HepG2 (cell line): ENCODE measurements around the gene GPD1. TPM values are rescaled to one million over a fixed set of nuclear protein-coding genes. Genes with fewer than 3 reads are reported as not detected.

Source experiments
- ARNTL ChIP-seq: sonication (generic); formaldehyde crosslinking; IDR thresholded peaks from 2 replicates; pipeline ENCODE4 v1.4.0; 2020; ENCODE audit warnings: mild to moderate bottlenecking, missing genetic modification reagents
- DBP ChIP-seq: sonication (generic); formaldehyde crosslinking; IDR thresholded peaks from 2 replicates; pipeline ENCODE4 v1.4.0; 2020; ENCODE audit warnings: missing genetic modification reagents; ENCODE audit errors: not compliant biosample characterization
- DMAP1 ChIP-seq: IDR thresholded peaks from 2 replicates; pipeline ENCODE4 v1.6.1; 2016
- FOXP4 ChIP-seq: sonication (generic); formaldehyde crosslinking; IDR thresholded peaks from 2 replicates; pipeline ENCODE4 v1.4.0; 2020; ENCODE audit warnings: missing genetic modification reagents
- HNF1A ChIP-seq, 2 experiments: sonication (generic) in 1 of 2; formaldehyde crosslinking in 1 of 2; IDR thresholded peaks; 2 replicates each; pipeline versions ENCODE4 v1.4.0 to v1.6.1; 2016 to 2020; ENCODE audit warnings: borderline replicate concordance in 1 of 2, low read depth in 1 of 2, mild to moderate bottlenecking in 1 of 2, missing genetic modification reagents in 1 of 2
- HOXA9 ChIP-seq: sonication (generic); formaldehyde crosslinking; IDR thresholded peaks from 2 replicates; pipeline ENCODE4 v1.8.1; 2022; ENCODE audit warnings: missing genetic modification reagents, mild to moderate bottlenecking, moderate library complexity, borderline replicate concordance
- MTA3 ChIP-seq: sonication (generic); formaldehyde crosslinking; IDR thresholded peaks from 2 replicates; pipeline ENCODE4 v1.4.0; 2020; ENCODE audit warnings: missing genetic modification reagents
- NKX3-1 ChIP-seq: sonication (generic); formaldehyde crosslinking; IDR thresholded peaks from 2 replicates; pipeline ENCODE4 v1.5.0; 2020; ENCODE audit warnings: missing genetic modification reagents
- TARDBP ChIP-seq: sonication (generic); formaldehyde crosslinking; IDR thresholded peaks from 2 replicates; pipeline ENCODE4 v1.8.0; 2022; ENCODE audit warnings: mild to moderate bottlenecking, missing genetic modification reagents
- TEAD3 ChIP-seq: optimal IDR thresholded peaks from 2 replicates; pipeline ENCODE3; 2016; ENCODE audit warnings: borderline replicate concordance
- ZNF563 ChIP-seq: sonication (generic); formaldehyde crosslinking; IDR thresholded peaks from 2 replicates; pipeline ENCODE4 v1.8.0; 2022; ENCODE audit warnings: mild to moderate bottlenecking, moderate library complexity, missing genetic modification reagents
- ZNF567 ChIP-seq: sonication (generic); formaldehyde crosslinking; IDR thresholded peaks from 2 replicates; pipeline ENCODE4 v1.8.1; 2023; ENCODE audit warnings: mild to moderate bottlenecking, missing genetic modification reagents, borderline replicate concordance
- ZNF687 ChIP-seq: sonication (generic); formaldehyde crosslinking; IDR thresholded peaks from 2 replicates; pipeline ENCODE4 v1.5.1; 2020; ENCODE audit warnings: mild to moderate bottlenecking, missing genetic modification reagents, moderate library complexity
- ZNF770 ChIP-seq: sonication (generic); formaldehyde crosslinking; IDR thresholded peaks from 2 replicates; pipeline ENCODE4 v1.5.0; 2020; ENCODE audit warnings: mild to moderate bottlenecking, missing genetic modification reagents
- polyA plus RNA-seq, 8 experiments: library from polyadenylated mRNA; depleted of rRNA in 3 of 8; stranded (reverse) in 7 of 8; unstranded in 1 of 8; fragments of >200 nt; fragmentation: Illumina TruSeq in 4 of 8; extraction: Trizol in 4 of 8; gene quantifications; 2 replicates each; pipeline versions ENCODE4 v1.2.1 to v1.2.3, GENCODE V29; 2011 to 2016; ENCODE audit warnings: low read depth in 4 of 8, missing spikeins in 1 of 8, mixed read lengths in 1 of 8; ENCODE audit not compliant: insufficient read depth in 1 of 8
- total RNA-seq, 5 experiments: library from RNA; depleted of rRNA; stranded (reverse); fragments of >200 nt; fragmentation: Illumina TruSeq; extraction: Trizol; gene quantifications; 2 replicates each; pipeline ENCODE4 v1.2.3, GENCODE V29; 2016; ENCODE audit warnings: low read depth in 1 of 5

The GPD1 gene
- total and polyA plus RNA-seq, 2 of the 13 experiments (the other 11 are each of a cell fraction or from before 2014, with no cell fraction given): 3.7 to 30.6 TPM

- TF ChIP-seq HNF1A (IDR thresholded peaks at IDR 0.05; ENCODE audit: low read depth): no peak
- 0 out of 2 replicates have a peak, but pooled peaks have one; percentile 10 for TF ChIP-seq HNF1A (CRISPR knock-in tag; IDR thresholded peaks at IDR 0.05; ENCODE audit: borderline replicate concordance)
- no peak for TF ChIP-seq MTA3 (CRISPR knock-in tag)
- peak; percentile 95 for TF ChIP-seq ZNF770 (CRISPR knock-in tag)
- TF ChIP-seq DMAP1 (CRISPR knock-in tag): no peak; the same call in 1 of the 2 replicates
- peak; percentile 64 for TF ChIP-seq TEAD3 (CRISPR knock-in tag)
- 0 out of 2 replicates have a peak, but pooled peaks have one; percentile 16 for TF ChIP-seq TARDBP
- TF ChIP-seq DBP (CRISPR knock-in tag): no peak
- no peak for TF ChIP-seq HOXA9 (CRISPR knock-in tag)
- TF ChIP-seq ZNF567 (CRISPR knock-in tag): 0 out of 2 replicates have a peak, but pooled peaks have one; percentile 42
- no peak for TF ChIP-seq FOXP4 (CRISPR knock-in tag)
- TF ChIP-seq ZNF687 (CRISPR knock-in tag): peak; percentile 70
- TF ChIP-seq ARNTL: no peak
- TF ChIP-seq NKX3-1: no peak
- TF ChIP-seq ZNF563: peak; percentile 10; the same call in 1 of the 2 replicates
These were observed 8.8 kb downstream of the GPD1 start (continued) for GRCh38 chr12:50112456-50113218.
